NCI-H2107 (cell line): ENCODE data around the gene CCNK.
A peak's percentile ranks its signal among the peaks of the same experiment; 100 is the strongest.

Experiments
- DNase-seq: peaks from one replicate; lab custom pipeline; 2025; lab: John Stamatoyannopoulos, UW

CCNK gene

DNA sequence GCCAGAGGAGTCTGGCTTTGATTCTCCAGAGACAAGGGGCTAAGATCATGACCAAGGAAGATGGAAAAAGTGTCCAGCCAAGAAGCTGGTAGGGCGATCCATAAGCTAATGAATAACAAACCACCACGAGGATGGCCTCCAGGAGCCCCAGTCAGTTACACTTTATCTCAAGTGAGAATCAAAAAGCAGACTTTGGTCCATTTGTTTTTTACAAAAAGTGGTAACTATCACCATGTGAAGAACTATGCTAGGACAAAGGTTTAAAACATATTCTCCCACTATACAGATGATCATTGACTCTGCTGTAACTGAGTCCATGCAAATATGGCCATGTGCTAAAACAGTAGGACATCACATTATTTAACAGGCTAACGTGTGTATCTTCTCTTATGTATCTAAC is 14.5 kb upstream of the CCNK start:
- no peak for DNase-seq

DNA sequence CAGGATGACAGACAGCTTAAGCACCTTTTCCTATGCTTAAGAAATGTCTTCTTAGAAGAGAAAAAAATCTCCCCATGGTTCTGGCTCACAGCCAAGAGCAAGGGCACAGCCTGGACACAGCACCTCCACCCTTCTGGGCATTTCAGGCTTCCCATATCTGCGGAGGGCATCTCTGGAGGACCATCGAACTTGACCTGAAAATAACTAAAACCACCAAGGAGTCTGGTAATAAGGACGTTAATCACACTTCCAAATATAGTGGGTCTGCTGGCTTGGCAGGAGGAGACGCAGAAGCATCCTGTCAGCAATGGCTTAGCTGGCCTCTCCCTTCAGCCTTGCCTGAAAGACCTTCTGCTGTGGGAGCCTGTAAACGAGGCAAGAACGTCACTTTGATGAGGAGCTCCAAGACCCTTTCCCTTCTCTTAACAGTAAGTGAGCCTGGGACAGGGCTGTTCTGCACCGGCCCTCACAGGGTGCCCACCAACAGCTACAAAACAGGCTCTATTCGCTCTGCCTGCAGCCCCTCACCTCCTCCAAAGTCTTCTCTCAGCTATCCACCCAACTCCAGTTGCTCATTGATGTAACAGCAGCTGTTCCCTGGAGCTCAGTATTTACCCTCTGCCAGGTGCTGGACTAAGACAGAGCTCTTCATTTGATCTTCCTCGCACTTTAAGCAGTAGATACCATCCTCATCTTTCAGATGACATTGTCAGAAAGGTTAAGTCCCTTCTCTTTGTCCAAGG is 13.7 kb upstream of the CCNK start:
- DNase-seq: no peak

DNA sequence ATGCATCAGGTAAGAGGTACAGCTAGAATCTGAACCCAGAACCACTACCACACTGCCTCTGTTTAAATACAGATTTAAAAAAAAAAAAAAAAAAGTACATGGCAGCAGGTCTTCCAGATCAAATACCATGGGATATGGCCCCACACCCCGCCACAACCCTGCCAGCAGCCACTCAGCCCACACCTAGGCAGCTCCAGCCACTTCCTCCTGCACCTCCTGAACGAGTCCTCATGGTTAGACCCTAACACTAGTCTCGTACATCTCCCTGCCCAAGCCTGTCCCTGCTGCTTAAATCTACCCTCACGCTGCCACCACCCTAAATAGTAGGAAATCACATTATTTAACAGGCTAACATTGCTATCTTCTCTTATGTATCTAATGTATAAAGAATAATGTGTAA is 13.1 kb upstream of the CCNK start:
- DNase-seq: no peak

DNA sequence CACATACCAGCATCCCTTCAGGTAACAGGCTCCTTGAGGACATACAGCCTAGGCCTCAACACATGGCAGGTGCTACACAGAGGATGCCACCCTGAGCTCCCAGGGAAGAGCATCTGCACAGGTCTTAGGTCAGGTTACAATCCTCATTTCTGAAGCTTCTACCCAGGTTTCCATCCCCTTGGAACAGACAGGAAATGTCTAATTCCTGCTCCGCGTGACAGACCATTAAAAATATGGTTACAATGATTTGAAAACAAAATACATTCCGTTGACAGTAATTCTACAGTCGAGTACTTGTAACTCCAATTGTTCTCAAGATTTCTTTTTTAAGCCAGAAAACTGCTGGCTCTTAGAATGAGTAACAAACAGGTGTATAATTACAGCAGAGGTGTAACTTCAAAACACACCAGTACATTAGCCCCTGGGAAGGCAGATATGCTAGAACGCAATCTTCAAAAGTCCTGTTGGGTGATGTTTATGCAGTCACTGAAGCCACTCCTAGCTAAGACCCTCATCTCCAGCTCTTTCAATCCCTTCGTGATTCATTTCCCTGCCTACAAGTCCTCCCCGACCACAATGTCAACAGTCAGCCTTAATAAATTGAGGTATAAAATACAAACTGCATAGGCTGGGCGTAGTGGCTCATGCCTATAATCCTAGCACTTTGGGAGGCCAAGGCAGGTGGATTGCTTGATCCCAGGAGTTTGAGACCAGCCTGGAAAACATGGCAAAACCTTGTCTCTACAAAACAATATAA is 12.2 kb upstream of the CCNK start:
- DNase-seq: peak; percentile 37

DNA sequence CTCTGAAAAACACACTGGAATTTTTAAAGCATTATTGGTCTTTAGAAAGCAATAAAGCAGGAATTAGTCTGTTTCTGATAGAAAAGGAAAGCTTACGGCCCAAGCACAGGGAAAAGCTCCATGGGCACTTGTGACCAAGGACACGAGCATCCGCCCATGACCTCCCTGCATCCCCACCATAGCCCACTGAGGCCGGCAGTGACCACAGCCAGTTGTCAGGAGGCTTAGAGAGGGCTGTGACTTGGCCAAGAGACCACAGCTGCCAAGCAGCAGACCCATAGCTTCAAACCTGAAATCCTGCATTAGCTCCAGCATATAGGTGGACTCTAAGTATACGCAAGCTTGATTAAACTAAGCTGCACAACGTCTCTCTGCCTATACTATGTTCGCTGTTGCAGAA is 9.5 kb upstream of the CCNK start:
- no peak for DNase-seq

DNA sequence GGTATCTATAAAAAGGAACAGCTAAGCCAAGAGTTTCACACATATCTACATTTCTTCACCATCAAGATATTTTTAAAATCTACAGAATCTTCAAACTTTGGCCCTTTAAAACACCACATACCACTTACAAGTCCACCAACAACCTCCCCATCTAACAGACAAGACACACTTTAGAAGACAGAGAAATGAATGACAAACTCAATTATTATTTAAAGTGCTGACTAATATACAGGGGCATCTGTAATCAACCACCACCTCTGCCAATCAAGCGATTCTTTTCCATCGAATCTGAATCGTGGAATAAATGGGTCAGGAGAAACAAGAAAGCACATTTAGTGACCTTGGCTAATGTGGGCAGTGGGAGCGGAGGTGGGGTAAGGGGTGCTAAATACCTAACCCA is 8.3 kb upstream of the CCNK start:
- no peak for DNase-seq

DNA sequence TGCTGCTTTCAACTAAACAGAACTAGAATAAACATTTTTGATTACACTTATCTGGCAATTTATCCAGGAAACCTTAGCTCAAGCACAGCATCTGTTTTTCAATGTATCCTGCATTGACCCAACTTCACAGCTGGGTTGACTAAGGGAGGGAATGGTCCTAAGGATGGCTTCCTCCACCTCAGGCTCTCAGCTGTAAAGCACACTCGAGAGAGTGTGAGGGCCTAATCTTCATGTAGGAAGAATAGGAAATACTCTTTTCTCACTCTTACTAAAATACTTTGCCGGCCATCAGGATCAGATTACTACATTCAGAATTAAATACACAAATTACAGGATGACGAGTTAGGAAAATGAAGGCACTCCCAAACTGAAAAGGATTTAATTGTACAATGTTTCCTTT is 7.8 kb upstream of the CCNK start:
- DNase-seq: no peak

DNA sequence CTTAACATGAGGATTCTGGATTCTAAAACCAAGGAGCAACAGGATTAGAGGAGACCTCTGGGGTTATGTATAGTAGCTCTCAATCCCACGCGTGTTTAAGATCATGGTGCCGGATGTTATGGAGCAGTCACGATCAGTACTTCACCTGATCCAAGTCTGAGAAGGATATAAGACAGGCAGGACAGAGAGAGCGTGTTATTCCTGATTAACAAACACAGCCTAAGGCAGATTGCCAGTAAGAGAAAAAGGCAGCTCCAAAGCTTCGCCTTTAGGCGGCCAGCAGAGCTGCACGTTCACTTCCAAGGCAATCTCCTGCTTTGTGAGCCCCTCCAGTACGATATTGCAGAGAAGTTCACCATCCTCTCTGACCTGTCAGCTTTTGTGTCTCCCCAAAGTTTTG is 6.0 kb upstream of the CCNK start:
- DNase-seq: no peak

DNA sequence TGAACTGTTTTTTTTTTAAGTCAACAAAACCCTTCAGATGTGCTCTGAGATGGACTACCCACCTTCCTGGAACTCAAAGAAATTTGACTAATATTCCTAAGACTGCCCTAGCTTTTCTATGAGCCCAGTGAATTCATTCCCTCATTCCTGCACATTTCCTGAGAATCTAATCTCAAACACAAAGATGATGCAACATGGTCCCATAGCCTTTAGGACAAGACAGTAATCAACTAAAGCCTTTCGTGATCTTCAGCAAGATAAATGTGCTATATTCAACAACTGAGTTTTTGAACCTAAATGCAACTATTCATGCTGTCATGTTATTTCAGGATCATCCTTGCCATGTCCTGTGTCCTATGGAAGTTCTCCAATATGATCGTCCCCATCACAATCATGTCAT is 5.5 kb upstream of the CCNK start:
- DNase-seq: no peak

DNA sequence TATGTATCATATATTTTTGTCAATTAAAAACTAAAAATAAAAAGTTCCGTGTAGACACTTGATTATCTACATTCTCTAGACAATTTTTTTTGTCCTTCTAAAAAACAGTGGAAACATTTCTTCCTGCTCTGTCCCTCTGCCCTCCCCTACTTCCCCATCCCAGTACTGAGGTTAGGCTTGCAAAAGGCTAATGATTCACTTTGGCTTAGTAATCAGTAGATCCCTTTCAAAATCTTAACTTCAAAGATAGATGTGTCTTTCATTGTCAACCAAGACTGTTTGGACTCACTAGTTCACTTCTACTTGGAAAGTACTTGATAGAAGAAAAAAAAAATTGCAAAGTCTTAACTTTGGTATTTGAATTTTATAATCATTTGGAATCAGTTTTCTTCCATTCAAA is 4.3 kb upstream of the CCNK start:
- DNase-seq: no peak

DNA sequence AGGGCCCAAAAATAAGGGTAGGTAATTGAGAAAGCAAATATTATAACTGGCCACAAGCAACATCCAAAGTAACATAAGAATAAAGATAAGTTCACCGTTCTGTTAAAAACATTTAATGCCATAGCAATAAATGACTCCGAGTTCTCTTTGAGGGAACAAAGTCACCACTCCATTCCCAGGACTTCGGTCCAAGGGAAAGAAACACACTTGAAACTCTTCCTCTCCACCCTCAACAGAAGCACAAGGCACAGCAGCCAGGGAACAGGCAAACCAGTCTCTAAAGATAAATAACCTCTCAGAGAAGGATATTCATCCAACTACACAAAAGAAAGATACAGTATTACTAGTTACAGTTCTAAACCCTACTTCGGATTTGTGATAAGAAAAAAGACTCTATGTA is 3.1 kb upstream of the CCNK start:
- no peak for DNase-seq

DNA sequence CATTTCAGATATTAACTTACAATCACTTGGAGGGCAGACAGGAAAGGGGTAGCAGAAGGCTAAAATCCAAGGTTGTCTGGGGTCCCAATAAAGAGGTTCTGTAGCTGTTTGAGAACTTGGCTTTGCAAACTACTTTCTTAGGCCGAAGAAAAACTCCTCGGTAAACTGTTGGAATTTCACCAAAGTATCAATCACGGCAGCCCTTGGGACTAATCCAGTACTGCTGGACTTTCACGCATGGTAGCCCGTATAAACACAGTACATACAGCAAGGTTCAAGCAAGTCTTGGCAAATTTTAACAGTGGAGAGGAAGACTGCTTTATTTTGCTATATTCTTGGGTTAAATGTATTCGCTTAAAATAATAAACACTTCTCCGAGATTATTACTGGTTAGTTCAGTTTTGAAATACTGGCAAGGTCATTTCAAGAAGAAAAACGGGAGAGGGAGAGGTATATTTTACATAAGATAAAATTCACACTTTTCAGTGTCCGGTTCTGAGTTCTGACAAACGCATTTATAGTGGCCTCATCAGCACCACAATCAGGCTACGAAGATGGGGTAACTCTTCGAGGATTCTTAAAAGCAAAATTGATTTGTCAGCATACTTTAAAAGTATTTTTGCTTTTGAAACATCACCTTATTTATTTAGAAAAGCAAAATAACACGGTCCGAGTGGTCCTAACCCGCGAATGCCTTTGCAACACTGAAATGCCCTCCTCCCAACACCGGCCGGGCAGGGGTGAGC is 1.9 kb upstream of the CCNK start:
- DNase-seq: no peak

DNA sequence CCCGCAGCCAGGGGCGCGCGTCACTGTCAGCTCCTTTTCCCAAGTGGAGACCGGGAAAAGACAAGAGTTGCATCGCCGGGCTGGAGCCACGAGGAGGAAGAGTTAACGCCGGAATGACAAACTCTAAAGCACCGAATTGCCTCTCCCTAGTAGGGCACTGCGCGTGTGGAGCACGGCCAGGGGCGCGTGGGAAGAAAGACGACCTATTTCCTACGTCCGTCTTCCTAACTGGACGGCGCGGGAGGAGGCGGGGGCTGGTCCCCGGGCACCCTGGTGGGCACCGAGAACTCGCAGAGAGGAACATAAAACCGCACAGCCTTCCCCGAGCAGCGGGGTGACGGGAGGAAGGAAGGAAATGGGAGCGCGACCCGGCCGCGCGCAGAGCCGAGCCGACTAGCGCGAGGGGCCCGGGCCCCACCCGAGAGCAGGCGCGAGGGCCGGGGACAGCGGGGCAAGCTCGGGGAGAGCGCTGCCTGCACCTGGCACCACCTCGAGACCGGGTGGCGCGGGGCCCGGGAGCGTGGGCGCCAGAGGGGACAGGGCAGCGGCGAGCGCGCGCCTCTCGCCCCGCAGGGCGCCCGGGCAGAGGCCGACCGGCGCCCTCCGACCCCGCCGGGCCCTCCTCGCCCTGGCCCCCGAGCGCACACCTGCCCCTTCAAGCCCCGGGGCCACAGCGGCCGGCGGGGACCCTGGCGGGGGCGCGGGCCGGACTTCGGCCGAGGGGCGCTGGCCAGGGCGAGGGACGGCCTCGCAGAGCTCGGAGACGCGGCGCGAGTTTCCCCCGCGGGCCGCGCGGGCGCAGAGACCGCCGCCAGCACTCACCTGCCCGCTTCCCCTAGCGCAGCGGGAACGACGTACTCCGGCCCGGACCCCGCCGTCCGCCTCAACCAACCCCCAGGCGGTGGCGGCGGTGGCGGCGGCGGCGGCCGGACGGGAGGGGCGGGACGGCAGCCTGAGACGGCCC is 1.0 kb upstream of the CCNK start, which contains the start of gene SETD3:
SETD3 (minus strand) TSS at position 954 of the 964 bp plus-strand sequence. CDS start 15,054 bp downstream, outside the sequence.
- peak; percentile 32 for DNase-seq

DNA sequence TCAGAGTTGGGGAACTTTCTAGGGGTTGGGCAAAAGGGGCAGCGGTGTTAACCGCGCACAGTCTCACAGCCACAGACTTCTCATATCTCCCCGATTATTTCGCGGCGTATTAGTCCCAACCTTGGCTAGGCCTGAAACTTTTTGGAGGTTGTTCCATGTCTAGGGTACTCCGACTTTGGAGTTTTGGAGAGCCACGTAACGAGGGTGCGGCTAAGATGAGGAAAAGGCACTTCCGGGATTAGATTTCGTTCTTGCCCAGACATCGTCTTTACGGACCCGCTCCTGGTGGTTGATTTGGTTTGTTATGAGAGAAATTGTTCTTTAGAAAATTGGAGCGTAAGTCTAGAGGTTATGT is 513 bp downstream of the CCNK start:
- DNase-seq: no peak

DNA sequence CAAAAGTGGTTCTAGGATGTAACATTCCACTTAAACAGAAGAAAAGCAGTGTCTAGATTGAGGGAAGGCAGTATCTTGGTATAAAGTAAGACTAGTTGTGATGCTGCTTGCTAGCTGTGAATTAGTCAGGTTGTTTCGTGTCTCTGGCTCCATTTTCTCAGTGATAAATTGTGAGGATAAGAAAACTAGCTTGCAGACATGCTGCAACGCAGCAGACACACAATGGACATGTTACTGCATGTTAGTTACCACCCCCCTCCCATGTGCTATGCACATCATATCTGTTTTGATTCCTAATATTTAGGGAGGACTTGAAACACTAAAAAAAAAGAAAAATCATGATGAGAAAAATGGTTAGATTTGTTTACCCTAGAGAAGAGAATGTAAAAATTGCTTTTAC is 2.9 kb downstream of the CCNK start:
- no peak for DNase-seq

DNA sequence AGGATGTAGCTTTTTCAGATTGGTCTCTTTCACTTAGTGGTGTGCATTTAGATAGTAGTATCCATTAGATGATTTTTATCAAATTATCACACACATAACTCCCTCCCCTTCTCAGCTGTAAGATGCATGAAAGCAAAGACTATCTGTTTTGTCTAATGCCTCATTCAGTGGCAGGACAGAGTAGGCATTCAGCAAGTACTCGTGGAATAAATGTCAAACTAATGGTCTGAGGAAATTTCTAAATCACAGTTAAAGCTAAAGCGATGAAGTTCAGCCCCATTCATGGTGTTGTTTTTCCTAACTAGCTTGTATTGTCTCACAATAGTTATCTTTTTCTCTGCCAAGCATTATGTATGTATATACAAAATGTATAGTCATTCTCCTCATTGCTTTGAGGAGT is 16.1 kb downstream of the CCNK start:
- DNase-seq: no peak

DNA sequence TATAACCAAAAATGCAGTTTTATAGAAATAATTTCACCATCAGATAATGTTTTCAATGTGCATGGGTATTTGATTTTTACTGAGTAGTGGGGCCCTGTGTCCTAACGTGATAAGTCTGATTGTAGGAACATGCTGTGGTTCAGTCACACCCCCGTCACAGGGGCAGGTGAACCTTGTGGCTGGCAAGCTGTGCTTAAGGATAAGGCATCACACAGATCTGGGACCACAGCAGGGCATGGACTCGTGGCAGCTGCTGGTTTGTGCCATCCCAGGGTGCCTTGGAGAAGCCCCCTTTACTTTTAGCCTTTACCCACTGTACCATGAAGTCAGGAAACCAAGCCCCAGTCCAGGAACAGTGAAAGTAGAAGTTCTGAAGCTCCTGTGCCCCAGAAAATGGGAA is 16.7 kb downstream of the CCNK start:
- DNase-seq: no peak

DNA sequence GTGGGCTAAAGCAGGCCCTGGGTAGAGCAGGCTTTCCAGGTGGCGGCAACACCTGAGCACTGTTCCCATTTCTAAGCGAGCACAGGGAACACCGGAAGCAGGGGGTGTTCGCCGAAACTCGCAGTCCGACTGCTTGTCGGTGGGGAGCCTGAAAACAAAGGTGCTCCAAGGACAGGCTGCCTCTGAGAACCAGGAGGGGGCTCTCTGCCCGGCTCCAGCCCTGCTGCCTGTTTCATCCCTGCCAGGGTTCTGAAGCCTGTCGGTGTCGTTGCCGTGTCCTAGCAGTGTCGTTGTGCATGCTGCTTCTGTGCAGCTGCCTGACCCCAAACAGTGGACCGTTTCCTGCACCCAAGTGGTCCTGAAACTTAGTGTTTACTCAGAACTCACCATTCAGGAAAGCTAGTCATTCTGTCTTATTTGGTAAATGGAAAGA is 21.8 kb downstream of the CCNK start:
- no peak for DNase-seq

DNA sequence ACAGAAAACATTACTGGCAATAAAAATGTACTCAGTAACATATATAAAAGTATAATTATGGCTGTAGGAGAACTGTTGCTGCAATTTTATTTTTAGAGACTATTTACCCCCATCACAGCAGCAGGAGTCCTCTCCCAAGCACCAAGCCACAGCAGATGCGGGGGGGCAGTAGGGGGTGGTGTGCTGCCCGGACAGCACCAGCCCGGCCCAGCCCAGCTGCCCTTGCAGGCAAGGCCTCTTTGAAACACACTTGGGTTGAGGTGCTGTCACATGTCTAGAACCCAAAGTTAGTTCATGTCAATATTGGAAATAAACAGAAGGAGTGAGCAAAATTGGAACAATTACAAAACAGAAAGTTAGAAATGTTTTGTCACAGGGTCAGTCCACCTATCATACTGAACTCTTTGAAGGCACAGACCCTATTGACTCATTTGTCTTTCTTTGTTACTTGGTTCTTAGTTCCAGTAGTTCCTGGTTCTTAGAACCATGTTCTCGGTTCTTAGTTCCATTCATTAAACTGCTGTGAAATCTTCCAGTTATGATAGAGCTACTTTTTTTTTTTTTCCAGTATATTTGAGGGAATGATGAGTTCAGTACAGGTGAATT is 22.7 kb downstream of the CCNK start:
- no peak for DNase-seq

DNA sequence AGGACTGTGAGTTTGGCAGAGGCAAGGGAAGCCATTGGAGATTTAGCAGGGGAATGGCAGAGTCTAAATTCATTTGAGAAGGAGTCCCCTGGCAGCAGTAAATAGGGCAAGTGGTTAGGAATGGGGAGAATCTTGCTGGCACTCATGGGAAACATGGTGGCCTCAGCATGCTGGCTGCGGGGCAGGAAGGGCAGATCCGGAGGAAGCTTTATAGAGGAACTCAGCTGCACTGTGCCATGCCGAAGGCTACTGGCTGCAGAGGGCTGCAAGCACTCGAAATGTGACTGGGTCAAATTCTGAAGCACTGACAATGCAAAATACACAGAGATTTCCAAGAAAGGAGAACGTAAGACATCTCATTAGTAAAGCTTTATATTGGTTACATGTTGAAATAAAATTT is 23.9 kb downstream of the CCNK start:
- DNase-seq: no peak

DNA sequence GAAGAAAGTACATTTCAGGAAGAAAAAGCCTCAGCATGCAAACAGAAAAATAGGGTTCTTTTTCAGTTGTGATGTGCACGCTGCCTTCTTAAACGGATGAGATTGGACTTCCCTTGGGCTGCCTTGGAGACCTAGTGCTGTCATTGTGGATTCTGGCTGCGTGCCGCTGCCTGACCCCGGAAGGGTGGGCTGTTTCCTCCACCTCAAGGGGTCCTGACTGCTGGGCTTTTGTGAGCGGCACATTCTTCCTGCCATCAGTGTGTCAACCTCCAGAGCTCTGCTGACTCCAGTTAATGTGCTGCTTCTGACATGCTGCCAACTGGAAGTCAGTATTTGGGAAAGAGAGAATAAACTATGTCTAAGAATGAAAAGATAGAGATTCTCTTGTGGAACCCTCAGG is 25.1 kb downstream of the CCNK start:
- DNase-seq: no peak
